Occipital lobe (tissue), 2 donors: ENCODE results near the gene HORMAD1. TPM values are rescaled to one million over a fixed set of nuclear protein-coding genes. Genes with fewer than 3 reads are reported as not detected.
"Not testable (repeated sequence)": the region's sequence is repeated elsewhere in the genome, so short reads cannot be mapped to it uniquely, and the experiment has no call there.

Experiments used
- DNase-seq: peaks from one replicate; lab custom pipeline; 2025; lab: John Stamatoyannopoulos, UW
- total RNA-seq: library from RNA; depleted of rRNA; stranded (reverse); fragments of >200 nt; gene quantifications from one replicate; pipeline ENCODE4 v1.2.3, GENCODE V29; 2014

The HORMAD1 gene
- total RNA-seq, 1 donor from 2014 or later: 0.78 TPM

GRCh38 chr1:150696995-150697927 is 23.4 kb downstream of the HORMAD1 start, which contains the start of gene GOLPH3L:
Gene GOLPH3L (minus strand): TSS chr1:150697154. CDS start chr1:150694838, 2,316 bp downstream.
- peak; percentile 98 for DNase-seq

- no peak for DNase-seq
Observed at GRCh38 chr1:150696590-150696989, 24.1 kb downstream of the HORMAD1 start.

DNA sequence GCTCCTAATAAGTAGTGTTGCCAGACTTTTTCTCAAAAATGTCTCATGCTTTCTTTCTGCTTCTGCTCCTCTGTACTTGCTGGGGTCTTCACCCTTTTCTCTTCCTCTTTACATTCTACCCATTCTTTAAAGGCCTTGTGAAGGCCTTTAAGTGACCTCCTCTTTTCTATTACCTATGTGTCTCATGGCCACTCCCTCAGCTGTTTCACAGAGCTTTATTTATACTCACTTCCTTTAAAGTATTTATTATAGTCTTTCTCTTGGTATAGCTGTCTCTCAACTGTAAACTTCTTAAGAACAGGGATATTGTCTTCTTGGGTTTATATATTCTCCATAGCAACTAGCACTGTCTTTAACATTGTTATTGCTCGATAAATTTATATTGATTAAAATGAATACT is 24.5 kb downstream of the HORMAD1 start:
- DNase-seq: no peak

- no peak for DNase-seq
Observed at GRCh38 chr1:150695561-150695960, 25.1 kb downstream of the HORMAD1 start.

- no peak for DNase-seq
Observed at GRCh38 chr1:150692720-150693119, 28.0 kb downstream of the HORMAD1 start.

DNA sequence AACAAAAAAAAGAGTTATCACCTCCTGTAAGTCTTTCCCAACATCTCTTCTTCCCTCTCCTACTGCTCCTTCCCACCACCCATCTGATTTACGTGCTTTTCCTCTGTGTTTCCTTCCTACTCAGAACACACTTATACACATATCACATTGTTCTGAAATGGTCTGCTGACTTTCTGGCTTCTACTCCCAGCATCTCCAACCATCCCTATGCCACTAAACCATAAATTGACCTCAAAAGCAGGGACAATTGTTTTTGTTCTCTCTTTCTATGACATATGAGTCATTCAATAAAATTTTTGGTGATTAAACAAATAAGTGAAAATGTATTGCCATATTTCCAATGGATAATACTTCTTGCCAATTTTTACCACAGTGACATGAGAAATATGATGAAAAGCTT is 31.9 kb downstream of the HORMAD1 start:
- no peak for DNase-seq

- DNase-seq: no peak
Observed at GRCh38 chr1:150686275-150686674, 34.4 kb downstream of the HORMAD1 start.

DNA sequence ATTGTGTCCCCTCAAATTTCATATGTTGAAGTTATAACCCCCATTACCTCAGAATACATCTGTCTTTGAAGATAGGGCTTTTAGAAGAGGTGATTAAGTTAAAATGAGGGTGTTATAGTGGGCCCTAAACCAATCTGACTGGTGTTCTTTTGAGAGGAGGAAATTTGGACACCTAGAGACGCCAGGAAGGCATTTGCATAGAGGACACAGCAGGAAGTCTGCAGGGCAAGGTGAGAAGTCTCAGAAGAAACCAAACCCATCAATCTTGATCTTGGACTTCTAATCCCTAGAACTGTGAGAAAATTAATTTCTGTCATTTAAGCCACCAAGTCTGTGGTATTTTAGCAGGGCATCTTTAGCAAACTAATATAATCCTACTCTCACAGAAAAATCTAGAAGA is 36.8 kb downstream of the HORMAD1 start:
- DNase-seq: no peak

DNA sequence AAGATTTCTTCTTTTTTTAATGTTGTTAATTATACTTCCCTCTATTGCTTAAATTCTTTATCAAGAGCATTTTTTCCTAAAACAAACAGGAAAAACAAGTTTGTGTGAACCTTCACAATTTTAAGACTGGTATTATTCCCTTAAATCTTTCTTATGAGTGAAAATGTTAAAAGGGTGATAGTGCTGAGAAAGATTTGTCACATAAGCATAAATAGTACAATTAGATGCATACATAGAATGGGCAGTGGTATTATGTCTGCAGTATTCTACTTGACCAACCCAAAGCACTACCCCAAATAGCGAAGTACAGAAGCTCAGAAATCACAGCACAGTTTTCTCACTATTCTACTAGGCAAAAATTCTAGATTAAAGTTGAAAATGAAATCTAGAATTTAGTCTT is 41.7 kb downstream of the HORMAD1 start:
- no peak for DNase-seq

GRCh38 chr1:150674881-150675280 is 45.8 kb downstream of the HORMAD1 start:
- DNase-seq: no peak

DNA sequence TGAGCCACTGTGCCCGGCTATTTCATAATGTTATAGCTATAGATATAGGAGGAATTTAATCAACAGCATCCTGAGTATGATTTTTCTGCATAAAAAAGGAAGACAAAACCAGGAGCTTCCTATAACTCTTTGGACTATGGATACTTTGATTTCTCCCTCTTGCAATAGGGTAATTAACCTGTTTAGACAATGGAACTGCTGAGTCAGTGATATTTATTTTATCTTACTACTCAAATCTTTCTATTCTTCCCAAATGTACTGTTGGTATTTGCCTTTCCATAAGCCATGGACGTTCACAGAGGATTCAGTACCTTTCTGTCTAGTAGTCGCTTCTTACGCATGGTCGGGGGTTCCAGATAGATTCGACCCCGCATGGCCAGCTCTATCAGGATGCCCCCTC is 57.4 kb downstream of the HORMAD1 start:
- no peak for DNase-seq

DNA sequence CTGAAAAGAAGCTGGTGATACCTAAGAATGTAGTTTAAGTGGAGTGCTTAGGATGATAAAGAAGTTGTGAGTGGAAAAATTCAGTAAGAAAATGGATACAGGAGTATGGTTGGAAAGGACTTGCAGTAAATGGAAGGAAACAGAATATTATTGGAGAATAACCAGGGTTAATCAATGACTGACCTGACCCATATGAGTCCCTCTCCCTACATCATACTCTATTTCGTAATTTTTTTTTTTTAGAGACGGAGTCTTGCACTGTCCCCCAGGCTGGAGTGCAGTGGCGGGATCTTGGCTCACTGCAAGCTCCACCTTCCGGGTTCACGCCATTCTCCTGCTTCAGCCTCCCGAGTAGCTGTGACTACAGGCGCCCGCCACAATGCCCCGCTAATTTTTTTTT is 57.9 kb downstream of the HORMAD1 start:
- no peak for DNase-seq

GRCh38 chr1:150661156-150661555 is 59.5 kb downstream of the HORMAD1 start:
- no peak for DNase-seq

GRCh38 chr1:150660584-150660983 is 60.1 kb downstream of the HORMAD1 start:
- no peak for DNase-seq

GRCh38 chr1:150657064-150657463 is 63.6 kb downstream of the HORMAD1 start:
- DNase-seq: not testable (repeated sequence)

- not testable (repeated sequence) for DNase-seq
Observed at GRCh38 chr1:150654635-150655034, 66.1 kb downstream of the HORMAD1 start.

GRCh38 chr1:150650193-150650592 is 70.5 kb downstream of the HORMAD1 start:
- DNase-seq: no peak

- DNase-seq: no peak
Observed at GRCh38 chr1:150649441-150650075, 71.1 kb downstream of the HORMAD1 start.
